Measurements from ENCODE around the gene SMARCA2.

GRCh38 chr9:2231829-2232228 is 216.7 kb downstream of the SMARCA2 start:
- TF ChIP-seq CTCF (IDR thresholded peaks at IDR 0.05) (no peak), POLR2A (IDR thresholded peaks at IDR 0.05) (no peak)

Data from adrenal gland (tissue), 5 donors.